GM18499 (cell line): ENCODE data around the gene FOXP1.
A peak's percentile ranks its signal among the peaks of the same experiment; 100 is the strongest.

Source experiments
- ATAC-seq: cut with Tn5 transposase; IDR thresholded peaks from one replicate; pipeline ENCODE4 v1.9.1; 2021; ENCODE audit warnings: moderate number of reproducible peaks; ENCODE audit not compliant: insufficient read depth, unreplicated experiment

FOXP1 gene

GRCh38 chr3:71566776-71567175 is 16.8 kb downstream of the FOXP1 start:
- ATAC-seq, result no peak

- ATAC-seq, result no peak
Measured at GRCh38 chr3:71565976-71566375, 17.6 kb downstream of the FOXP1 start.

GRCh38 chr3:71565316-71565715 is 18.2 kb downstream of the FOXP1 start:
- no peak for ATAC-seq

- ATAC-seq, result no peak
Measured at GRCh38 chr3:71564361-71564760, 19.2 kb downstream of the FOXP1 start.

DNA sequence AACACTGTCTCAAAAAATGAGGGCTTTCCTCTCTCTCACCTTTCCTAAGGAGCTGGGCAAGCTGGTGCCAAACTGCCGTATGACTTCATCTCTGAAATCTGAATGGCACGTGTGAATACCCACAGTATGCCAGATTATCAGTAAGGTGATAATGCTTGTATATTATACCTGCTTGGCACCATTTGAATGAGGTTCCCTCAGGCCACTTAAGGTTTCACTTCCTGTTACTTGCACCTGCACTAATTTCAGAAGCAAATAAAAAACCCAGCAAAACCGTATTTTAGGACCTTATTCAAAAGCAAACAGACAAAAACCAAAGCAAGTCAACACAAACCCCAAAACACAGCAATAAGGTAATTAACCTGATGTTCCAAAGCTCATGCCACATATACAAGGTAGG is 19.7 kb downstream of the FOXP1 start:
- ATAC-seq, result peak; percentile 90

- no peak for ATAC-seq
Measured at GRCh38 chr3:71562938-71563337, 20.6 kb downstream of the FOXP1 start.

DNA sequence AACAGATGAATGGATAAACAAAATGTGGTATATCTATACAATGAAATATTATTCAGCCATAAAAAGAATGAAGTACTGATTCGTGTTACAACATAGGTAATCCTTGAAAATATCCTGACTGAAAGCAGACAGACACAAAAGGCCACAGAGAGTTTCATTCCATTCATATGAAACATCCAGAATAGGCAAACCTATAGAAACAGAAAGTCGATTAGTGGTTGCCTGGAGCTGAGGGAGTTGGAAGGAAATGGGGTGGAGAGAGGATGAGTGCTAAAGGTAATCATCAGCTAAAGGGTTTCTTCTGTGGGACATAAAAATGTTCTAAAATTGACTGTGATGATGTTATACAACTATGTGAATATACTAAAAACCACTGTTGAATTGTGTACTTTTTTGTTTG is 22.9 kb downstream of the FOXP1 start:
- no peak for ATAC-seq

- ATAC-seq, result no peak
Measured at GRCh38 chr3:71559578-71560162, 23.9 kb downstream of the FOXP1 start.

GRCh38 chr3:71559021-71559420 is 24.5 kb downstream of the FOXP1 start:
- no peak for ATAC-seq

- no peak for ATAC-seq
Measured at GRCh38 chr3:71554649-71555048, 28.9 kb downstream of the FOXP1 start.

DNA sequence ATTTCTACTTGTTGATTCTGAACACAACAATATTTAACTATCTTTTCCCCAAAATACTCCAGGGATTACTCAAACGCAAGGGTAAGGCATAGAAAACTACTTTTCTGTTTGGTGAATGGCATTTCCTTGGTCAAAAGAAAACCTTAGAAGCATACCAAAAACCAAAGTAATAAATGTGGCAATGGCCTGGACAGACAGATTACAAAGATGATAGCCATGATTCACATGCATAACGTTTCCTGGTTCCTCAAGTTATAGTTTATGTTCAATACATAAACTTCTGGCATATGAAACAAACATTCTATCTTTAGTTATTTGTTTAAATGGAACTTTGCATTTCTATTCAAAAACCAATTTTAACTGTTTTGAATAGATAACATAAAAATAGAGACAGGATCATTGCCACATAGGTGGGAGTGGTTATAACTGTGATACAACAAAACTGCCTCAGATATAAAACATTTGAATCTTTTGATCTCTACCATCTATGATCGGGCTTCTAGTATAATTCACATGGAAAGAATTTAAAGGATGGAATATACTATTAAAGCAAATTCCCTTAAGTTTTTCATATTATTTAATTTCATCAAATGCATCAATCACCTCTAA is 32.1 kb downstream of the FOXP1 start:
- no peak for ATAC-seq

DNA sequence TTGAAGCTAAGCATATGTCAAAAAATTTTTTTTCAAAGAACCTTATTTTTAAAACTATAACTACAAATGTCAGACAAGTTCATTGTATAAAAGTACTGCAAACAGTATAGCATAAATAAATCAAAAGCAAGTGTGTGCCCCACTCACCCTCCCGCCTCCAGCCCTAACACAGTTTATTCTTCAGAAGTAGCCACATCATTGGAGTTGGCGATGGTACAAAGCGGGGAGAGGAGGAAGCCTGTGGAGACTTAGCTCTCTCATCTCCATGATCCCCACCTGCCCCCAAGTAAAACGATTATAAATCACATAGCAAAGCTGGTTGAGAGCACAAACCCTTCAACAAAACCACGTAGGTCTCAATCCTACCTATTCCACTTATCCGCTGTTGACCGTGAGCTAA is 33.6 kb downstream of the FOXP1 start:
- no peak for ATAC-seq

- ATAC-seq, result peak; percentile 61
Measured at GRCh38 chr3:71548705-71549384, 34.7 kb downstream of the FOXP1 start.

GRCh38 chr3:71547249-71548198 is 36.0 kb downstream of the FOXP1 start:
- no peak for ATAC-seq

DNA sequence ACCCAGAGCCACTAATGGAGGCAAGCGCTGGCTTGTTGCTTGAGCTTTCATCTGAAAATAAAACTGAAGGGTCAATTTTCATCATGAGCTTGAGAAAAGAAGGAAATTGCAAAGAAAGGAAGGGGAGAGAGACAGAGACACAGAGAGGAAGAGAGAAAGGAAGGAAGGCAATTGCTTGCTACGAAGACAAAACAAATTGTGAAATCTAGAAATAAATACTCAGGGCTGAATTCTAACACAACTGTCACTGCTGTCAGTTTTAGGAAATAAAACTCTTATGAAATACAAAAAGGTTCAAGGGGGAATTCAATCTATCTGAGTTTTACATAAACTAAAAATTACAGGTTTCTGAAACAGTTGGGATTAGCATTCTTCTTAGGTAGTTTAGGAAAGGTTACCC is 36.7 kb downstream of the FOXP1 start:
- no peak for ATAC-seq

DNA sequence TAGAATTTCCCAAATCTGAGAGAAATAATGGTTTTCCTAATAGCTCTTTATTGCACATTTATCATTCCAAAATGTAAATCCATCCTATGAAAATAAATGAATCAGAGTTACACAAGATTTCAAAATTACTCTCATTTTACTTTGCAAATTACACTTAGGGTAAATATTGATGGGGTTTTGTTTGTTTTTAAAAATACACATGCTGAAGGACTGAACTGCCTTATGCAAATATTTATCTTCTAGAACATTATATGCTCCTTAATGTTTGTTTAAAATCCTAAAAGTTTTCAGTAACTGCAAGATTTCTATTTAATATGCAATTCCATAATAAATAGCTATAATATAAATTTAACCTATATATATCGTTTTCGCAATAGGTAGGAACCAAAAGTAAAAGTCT is 38.2 kb downstream of the FOXP1 start:
- no peak for ATAC-seq

DNA sequence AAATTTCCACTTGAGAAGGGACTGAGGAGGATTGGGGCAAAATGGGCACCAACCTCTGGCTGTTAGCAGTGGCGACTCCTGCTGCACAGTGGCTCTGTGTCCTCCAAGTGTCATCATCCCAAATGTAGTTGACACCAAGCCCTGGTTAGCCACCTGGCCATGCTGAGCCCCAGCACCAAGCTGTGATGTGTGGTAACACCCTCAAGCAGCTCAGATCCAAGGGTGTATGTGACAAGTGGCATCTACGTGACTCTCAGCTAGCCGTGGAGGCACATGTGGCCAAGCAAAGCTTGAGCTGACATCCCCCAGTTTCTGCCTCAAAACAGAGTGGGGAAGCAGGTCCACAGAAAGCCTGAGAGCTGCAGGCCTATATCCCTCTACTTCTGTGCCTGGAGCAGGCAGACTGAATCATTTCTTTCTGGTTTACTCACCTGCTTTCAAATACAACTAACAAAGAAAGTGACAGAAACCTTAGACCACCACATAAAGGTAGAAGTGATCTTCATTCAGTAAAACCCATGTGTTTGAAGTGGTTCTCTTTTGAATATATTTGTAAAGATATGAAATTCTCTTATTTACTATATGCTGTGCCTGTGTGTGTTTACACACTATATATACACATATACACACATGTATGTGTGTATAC is 40.0 kb downstream of the FOXP1 start:
- ATAC-seq, result no peak

GRCh38 chr3:71542521-71543370 is 40.8 kb downstream of the FOXP1 start:
- ATAC-seq, result no peak

GRCh38 chr3:71541313-71541712 is 42.2 kb downstream of the FOXP1 start:
- no peak for ATAC-seq
